ENCODE data around the gene PCDH17.
A peak's percentile ranks its signal among the peaks of the same experiment; 100 is the strongest.

The PCDH17 gene
- long read RNA-seq, partial matches to known transcripts, result 0 of 1 reads
- long read RNA-seq, other reads (novel, unspliced or antisense), result 1 of 1 reads

- no peak for TF ChIP-seq SPI1 (IDR thresholded peaks at IDR 0.05; ENCODE audit: borderline replicate concordance, low read depth)
- TF ChIP-seq CTCF (IDR thresholded peaks at IDR 0.05; ENCODE audit: insufficient read depth, low read length), result no peak
- TF ChIP-seq GABPA (IDR thresholded peaks at IDR 0.05; ENCODE audit: low read depth), result no peak
- no peak for TF ChIP-seq POLR2AphosphoS5 (IDR thresholded peaks at IDR 0.05; ENCODE audit: low read depth)
- no peak for TF ChIP-seq REST (IDR thresholded peaks at IDR 0.05; ENCODE audit: insufficient replicate concordance, low read depth)
- peaks cover 42% of the 10 kb centered on the region for H3K27me3 ChIP-seq (ENCODE audit: insufficient read depth, poor library complexity, severe bottlenecking)
- no peak for DNase-seq (ENCODE audit: low read depth in 1 of 2, low spot score in 1 of 2)
- peak within 1 kb of the TSS; percentile 20 for H3K4me3 ChIP-seq (replicated peaks; ENCODE audit: insufficient read depth, low read length)
- H3K27ac ChIP-seq (replicated peaks), result no peak within 1 kb of the TSS
Observed at GRCh38 chr13:57631596-57632275, at the start of gene PCDH17. TSS of gene PCDH17 (plus strand) at chr13:57631744. CDS start at chr13:57632547, 803 bp downstream.

GRCh38 chr13:57582032-57582431, 49.5 kb upstream of the PCDH17 start:
- no peak for TF ChIP-seq POLR2AphosphoS5 (IDR thresholded peaks at IDR 0.05; ENCODE audit: low read depth)
- DNase-seq (ENCODE audit: low read depth in 1 of 2, low spot score in 1 of 2), result no peak
- no peak overlapping the region for H3K27ac ChIP-seq (replicated peaks)
- H3K27me3 ChIP-seq (ENCODE audit: insufficient read depth, poor library complexity, severe bottlenecking), result no peaks in the 10 kb centered on the region
- no peak overlapping the region for H3K4me3 ChIP-seq (replicated peaks; ENCODE audit: insufficient read depth, low read length)

- no peak overlapping the region for H3K27ac ChIP-seq (replicated peaks)
- TF ChIP-seq SPI1 (IDR thresholded peaks at IDR 0.05; ENCODE audit: borderline replicate concordance, low read depth) (no peak), POLR2AphosphoS5 (IDR thresholded peaks at IDR 0.05; ENCODE audit: low read depth) (no peak), CTCF (IDR thresholded peaks at IDR 0.05; ENCODE audit: insufficient read depth, low read length) (no peak), GABPA (IDR thresholded peaks at IDR 0.05; ENCODE audit: low read depth) (no peak), REST (IDR thresholded peaks at IDR 0.05; ENCODE audit: insufficient replicate concordance, low read depth) (no peak)
- DNase-seq (ENCODE audit: low read depth in 1 of 2, low spot score in 1 of 2), result no peak
- no peak overlapping the region for H3K4me3 ChIP-seq (replicated peaks; ENCODE audit: insufficient read depth, low read length)
- no peaks in the 10 kb centered on the region for H3K27me3 ChIP-seq (ENCODE audit: insufficient read depth, poor library complexity, severe bottlenecking)
Observed at GRCh38 chr13:57583529-57583928, 48.0 kb upstream of the PCDH17 start.

- no peak overlapping the region for H3K4me3 ChIP-seq (replicated peaks; ENCODE audit: insufficient read depth, low read length)
- TF ChIP-seq POLR2AphosphoS5 (IDR thresholded peaks at IDR 0.05; ENCODE audit: low read depth) (no peak), REST (IDR thresholded peaks at IDR 0.05; ENCODE audit: insufficient replicate concordance, low read depth) (no peak), GABPA (IDR thresholded peaks at IDR 0.05; ENCODE audit: low read depth) (no peak), CTCF (IDR thresholded peaks at IDR 0.05; ENCODE audit: insufficient read depth, low read length) (no peak), SPI1 (IDR thresholded peaks at IDR 0.05; ENCODE audit: borderline replicate concordance, low read depth) (no peak)
- DNase-seq (ENCODE audit: low read depth in 1 of 2, low spot score in 1 of 2), result no peak
- no peak overlapping the region for H3K27ac ChIP-seq (replicated peaks)
- H3K27me3 ChIP-seq (ENCODE audit: insufficient read depth, poor library complexity, severe bottlenecking), result no peaks in the 10 kb centered on the region
Observed at GRCh38 chr13:57588639-57589038, 42.9 kb upstream of the PCDH17 start.

Data from HL-60 (cell line).